Activated naive CD4-positive, alpha-beta T cell treated with anti-CD3 and anti-CD28 coated beads, Interleukin-2, amount 50 U/mL, for 16 hours (primary cell): Measurements from ENCODE around the gene C16orf92.

ENCODE experiments used
- DNase-seq: peaks from one replicate; pipeline ENCODE4 v3.0.0-alpha.2; 2020

The C16orf92 gene

GRCh38 chr16:29989111-29989858, 33.7 kb upstream of the C16orf92 start:
- DNase-seq: no peak

GRCh38 chr16:29990034-29990433, 33.0 kb upstream of the C16orf92 start:
- no peak for DNase-seq

DNA sequence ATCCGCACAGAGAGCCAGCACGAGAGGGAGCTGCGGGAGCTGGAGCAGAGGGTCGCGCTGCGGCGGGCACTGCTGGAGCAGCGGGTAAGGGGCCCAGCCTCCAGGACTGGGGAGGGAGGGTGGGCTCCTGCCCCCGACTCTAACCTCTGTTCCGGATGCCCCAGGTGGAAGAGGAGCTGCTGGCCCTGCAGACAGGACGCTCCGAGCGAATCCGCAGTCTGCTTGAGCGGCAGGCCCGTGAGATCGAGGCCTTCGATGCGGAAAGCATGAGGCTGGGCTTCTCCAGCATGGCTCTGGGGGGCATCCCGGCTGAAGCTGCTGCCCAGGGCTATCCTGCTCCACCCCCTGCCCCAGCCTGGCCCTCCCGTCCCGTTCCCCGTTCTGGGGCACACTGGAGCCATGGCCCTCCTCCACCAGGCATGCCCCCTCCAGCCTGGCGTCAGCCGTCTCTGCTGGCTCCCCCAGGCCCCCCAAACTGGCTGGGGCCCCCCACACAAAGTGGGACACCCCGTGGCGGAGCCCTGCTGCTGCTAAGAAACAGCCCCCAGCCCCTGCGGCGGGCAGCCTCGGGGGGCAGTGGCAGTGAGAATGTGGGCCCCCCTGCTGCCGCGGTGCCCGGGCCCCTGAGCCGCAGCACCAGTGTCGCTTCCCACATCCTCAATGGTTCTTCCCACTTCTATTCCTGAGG, 32.0 kb upstream of the C16orf92 start:
- no peak for DNase-seq

GRCh38 chr16:29991571-29991904, 31.5 kb upstream of the C16orf92 start:
- no peak for DNase-seq

GRCh38 chr16:29992344-29992967, 30.5 kb upstream of the C16orf92 start:
- DNase-seq: no peak

GRCh38 chr16:29993191-29993902, 29.7 kb upstream of the C16orf92 start:
- no peak for DNase-seq

DNA sequence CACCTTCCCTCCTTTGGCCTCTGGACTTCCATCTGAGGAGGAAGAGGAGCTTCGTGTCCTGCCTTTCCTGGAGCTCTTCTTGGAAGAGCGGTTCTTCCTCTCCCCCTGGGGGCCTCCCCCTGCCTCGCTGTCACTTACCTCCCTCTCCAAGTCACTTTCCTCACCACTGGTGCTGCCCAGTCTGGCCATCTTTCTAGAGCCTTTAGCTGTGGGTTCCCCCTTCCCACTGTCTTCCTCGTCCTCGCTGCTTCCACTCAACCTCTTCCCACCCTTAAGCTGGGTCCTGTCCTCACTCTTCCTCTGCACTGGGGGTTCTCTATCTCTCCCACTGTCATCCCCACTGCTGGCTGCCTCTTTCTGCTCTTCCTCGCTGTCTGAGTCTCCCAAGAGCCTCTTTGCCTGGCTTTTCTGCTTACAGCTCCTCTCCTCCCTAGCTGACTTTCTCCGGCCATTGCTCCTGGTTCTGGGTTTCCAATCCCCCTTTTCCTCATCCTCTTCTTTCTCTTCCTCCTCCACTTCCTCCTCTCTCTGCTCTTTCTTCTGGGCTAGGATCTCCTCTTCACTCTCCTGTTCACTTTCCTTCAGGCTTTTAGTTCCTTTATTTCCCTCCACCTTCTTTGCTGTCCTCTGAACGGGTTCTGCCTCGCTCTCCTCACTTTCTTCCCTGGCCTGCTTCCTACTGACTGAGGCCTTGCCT, 28.9 kb upstream of the C16orf92 start:
- no peak for DNase-seq

GRCh38 chr16:29994600-29995323, 28.2 kb upstream of the C16orf92 start:
- DNase-seq: peak; percentile 77

- DNase-seq: peak; percentile 85
Measured at GRCh38 chr16:29995324-29995910, 27.6 kb upstream of the C16orf92 start, which contains the start of gene HIRIP3. TSS of gene HIRIP3 (minus strand) at chr16:29995617. CDS start at chr16:29995605, 12 bp downstream.

DNA sequence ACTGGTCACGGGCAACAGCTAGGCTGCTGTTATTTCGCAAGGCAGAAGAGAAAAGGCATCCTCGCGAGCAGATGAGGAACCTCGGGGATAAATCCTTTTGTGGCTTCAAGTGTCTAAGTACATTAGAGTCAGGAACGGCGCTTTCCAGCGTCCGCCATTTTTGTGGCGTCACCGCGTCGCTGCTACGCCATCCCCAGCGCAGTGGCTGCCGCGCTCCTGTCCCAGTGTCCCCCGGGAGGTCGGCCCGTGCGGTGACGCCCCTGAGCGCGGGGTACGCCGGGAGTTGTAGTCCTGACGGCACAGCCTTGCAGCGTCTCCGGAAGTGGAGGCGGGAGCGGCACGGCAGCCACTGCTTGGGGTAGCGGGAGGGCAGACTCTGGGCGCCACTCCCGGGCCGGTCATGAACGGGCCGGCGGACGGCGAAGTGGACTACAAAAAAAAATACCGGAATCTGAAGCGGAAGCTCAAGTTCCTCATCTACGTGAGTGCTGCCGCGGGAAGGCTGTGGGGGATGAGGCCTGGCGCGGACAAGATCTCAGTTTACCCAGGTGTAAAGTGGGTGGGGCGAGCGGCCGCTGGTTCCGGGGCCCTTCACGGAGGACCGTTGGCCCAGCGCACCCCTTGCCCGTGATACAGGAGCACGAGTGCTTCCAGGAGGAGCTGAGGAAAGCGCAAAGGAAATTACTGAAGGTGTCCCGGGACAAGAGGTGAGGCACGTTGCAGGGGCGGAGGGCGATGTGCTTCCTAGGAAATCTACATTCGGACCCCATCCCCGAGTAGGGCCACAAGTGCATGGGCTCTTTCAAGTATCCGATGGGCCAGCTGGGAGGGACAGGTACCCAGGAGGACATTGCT, 26.9 kb upstream of the C16orf92 start, which contains the start of gene INO80E:
Gene INO80E (plus strand): TSS at position 331 of the 855 bp plus-strand sequence. CDS start 70 bp downstream, at position 401.
- DNase-seq: peak; percentile 100

GRCh38 chr16:29996766-29997250, 26.2 kb upstream of the C16orf92 start:
- no peak for DNase-seq

DNA sequence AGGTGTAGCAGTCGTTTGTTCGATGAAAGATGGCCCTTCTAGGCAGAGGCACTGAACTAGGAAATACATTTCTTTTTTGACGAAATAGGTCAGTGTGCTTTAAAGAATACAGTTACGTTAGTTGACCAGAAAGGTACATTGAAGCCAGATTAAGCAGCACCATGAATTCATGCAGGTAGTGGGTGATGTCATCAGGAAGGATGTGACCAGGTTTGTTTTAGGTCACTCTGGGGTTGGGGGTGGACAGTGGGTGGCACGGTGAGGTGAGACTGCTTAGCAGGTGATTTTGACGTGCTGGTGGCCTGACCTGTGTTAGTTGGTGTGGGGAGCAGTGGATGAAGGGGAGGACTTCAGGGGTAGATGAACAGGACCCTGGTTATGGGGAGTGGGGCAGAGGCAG, 23.4 kb upstream of the C16orf92 start:
- no peak for DNase-seq

DNA sequence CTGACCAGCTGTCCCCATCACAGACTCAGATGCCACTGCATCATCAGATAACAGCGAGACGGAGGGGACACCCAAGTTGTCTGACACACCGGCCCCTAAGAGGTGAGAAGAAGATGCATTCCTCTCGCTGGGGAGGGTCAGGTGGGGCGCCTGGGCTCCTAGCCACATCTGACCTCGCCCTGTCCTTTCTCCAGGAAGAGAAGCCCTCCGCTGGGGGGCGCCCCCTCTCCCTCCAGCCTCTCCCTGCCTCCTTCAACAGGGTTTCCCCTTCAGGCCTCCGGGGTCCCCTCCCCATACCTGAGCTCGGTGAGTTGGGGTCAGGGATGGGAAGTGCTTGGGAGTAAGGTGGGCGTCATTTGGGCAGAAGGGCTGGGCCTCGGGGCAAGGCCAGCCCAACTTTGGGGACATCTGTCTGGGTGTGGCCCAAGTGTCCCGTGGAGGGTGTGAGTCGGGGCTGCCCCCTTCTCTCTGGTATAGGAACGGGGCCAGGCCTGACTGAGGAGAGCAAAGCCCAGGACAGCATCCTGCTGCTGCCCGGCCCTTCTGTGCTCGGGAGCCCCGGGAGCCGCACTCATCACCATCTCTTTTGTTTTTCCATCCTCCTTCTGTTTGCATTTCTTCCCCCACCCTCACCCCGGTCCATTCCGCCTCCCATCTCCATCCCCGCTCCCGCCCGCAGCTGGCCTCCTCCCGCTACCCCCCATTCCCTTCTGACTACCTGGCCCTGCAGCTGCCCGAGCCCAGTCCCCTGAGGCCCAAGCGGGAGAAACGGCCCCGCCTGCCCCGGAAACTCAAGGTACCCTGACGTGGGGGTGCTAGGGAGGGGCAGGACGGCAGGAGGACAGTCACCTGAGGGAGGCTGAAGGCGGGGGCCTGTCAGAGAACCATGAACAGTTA, 22.0 kb upstream of the C16orf92 start:
- no peak for DNase-seq

DNA sequence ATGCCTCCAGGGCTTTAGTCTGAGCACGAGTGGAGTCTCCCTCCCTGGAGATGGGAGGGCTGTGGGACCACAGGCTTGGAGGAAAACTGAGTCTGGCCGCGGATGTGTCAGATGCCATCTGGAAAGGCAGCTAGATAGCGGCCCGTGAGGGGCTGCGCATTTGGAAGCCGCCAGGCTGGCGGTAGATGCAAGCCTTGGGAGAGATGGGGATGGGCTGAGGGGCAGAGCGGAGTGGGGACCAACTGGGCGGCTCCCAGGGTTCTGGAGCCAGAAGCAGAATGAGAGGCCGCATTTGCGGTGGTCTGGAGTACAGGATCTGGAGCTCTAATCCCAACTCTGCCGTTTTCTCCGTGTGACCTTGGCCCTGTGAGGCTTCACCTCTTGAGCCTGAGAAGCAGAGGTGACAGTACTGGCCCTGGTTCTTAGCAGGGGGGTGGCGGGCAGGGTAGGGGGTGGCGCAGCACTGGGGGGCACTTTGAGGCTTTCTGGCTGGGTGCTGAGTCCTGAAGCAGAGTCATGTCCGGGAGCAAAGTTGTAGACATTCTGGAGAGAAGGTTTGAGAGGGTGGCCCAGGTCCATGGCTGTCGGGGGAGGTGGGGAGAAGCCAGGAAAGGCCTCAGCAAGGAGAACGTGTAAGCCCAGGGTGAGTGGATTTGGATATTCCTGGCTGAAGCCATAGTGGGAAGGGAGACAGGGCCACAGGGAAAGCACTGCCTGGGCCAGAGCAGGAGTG, 20.2 kb upstream of the C16orf92 start:
- DNase-seq: no peak

GRCh38 chr16:30003670-30004423, 19.2 kb upstream of the C16orf92 start:
- DNase-seq: no peak

- DNase-seq: no peak
Measured at GRCh38 chr16:30004424-30004776, 18.6 kb upstream of the C16orf92 start.

DNA sequence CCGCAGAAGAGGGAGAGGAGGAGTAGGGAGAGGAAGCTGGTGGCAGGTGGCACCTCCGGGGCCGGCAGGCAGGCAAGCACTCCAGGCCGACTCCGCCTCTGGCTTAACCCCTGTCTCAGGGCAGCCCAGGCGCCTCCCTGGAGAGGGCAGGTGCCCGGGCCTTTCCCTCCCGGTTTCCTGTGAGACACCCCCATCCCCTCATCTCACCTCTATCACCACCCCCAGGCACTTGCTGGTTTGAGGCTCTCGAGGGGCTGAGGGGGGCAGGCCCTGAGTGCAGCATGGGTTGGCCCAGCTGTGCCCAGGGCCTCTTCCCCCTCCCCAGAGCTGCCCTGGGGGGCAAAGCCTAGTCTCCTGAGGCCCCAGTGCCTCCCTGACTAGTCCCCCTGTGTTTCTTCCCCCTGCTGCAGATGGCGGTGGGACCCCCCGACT, 18.2 kb upstream of the C16orf92 start:
- DNase-seq: no peak
